Kidney (tissue), 14 donors: ENCODE data around the gene CITED1. TPM values are rescaled to one million over a fixed set of nuclear protein-coding genes. Genes with fewer than 3 reads are reported as not detected.

Experiments used
- DNase-seq, 5 donors: peaks; one replicate each; pipeline ENCODE4 v3.0.0-alpha.2; 2013 to 2020
- FAIRE-seq: peaks from 2 replicates; lab custom pipeline; 2012; peaks lifted over from hg19 to GRCh38; lab: Jason Lieb, UNC
- H3K27ac ChIP-seq, 2 donors: one replicate each; pipeline ENCODE4 v1.7.0; 2013; ENCODE audit warnings: low read depth in 2 of 2, low read length in 2 of 2, inconsistent platforms in 1 of 2
- H3K27me3 ChIP-seq: one replicate; pipeline ENCODE4 v1.7.1; 2013; ENCODE audit warnings: low read length, inconsistent platforms; ENCODE audit not compliant: control insufficient read depth, insufficient read depth
- H3K36me3 ChIP-seq, 3 donors: one replicate each; pipeline versions ENCODE4 v1.7.0 to v1.7.1; 2013; ENCODE audit warnings: low read length in 3 of 3, control low read depth in 1 of 3, inconsistent platforms in 1 of 3; ENCODE audit not compliant: insufficient read depth in 3 of 3, control insufficient read depth in 2 of 3
- H3K4me1 ChIP-seq, 3 donors: one replicate each; pipeline versions ENCODE4 v1.7.0 to v1.7.1; 2013; ENCODE audit warnings: low read length in 3 of 3, inconsistent platforms in 1 of 3, low read depth in 1 of 3; ENCODE audit not compliant: control insufficient read depth in 2 of 3, insufficient read depth in 2 of 3
- H3K4me3 ChIP-seq, 3 donors: one replicate each; pipeline versions ENCODE4 v1.7.0 to v1.8.1; 2013; ENCODE audit warnings: low read length in 3 of 3, control low read depth in 1 of 3, inconsistent platforms in 1 of 3
- H3K9ac ChIP-seq, 3 donors: one replicate each; pipeline versions ENCODE4 v1.7.0 to v1.7.1; 2013; ENCODE audit warnings: low read length in 3 of 3, control low read depth in 1 of 3, inconsistent platforms in 1 of 3
- H3K9me3 ChIP-seq, 3 donors: one replicate each; pipeline versions ENCODE4 v1.7.0 to v1.7.1; 2013; ENCODE audit warnings: low read length in 3 of 3, control low read depth in 1 of 3, inconsistent platforms in 1 of 3; ENCODE audit not compliant: control insufficient read depth in 2 of 3, insufficient read depth in 1 of 3
- CTCF ChIP-seq: IDR thresholded peaks from 3 replicates; pipeline ENCODE4 v1.5.1; 2012; ENCODE audit warnings: mild to moderate bottlenecking, moderate library complexity, borderline replicate concordance; ENCODE audit not compliant: insufficient read depth; ENCODE audit errors: extremely low read depth
- intact Hi-C: fragments of 100-400 bp; cut with DNase I; formaldehyde crosslinking; loops from one replicate; pipeline ENCODE4 v1.11.1; 2022
- polyA plus RNA-seq: library from polyadenylated mRNA; stranded (reverse); fragments of 350-450 nt; fragmentation: Illumina TruSeq; extraction: RNeasy Lipid Tissue Mini Kit (QIAGEN cat#74804); gene quantifications from one replicate; pipeline ENCODE4 v1.2.3, GENCODE V29; 2014; ENCODE audit warnings: low read depth, low replicate concordance; ENCODE audit not compliant: insufficient read depth
- total RNA-seq: library from RNA; stranded (reverse); fragmentation: NEBNext Ultra II Directional; extraction: Animal tissue kit (Norgen Biotek cat#: 25700); gene quantifications from one replicate; pipeline ENCODE4 v1.2.1, GENCODE V29; 2021
- donor health status: control.
- donor health status: control.
- donor health status: control.
- donor health status: control.
- donor health status: control.
- donor health status: DM: yes; HTN: yes; CAD: no.
- donor health status: Normal renal cell carcinoma (clear cell type).

The CITED1 gene
- total and polyA plus RNA-seq, 2 donors from 2014 or later: 1.5 to 3.8 TPM

- peaks cover 8% of the 10 kb centered on the region for H3K27me3 ChIP-seq
- H3K4me3 ChIP-seq: no peak overlapping the region
- H3K4me1 ChIP-seq: no peaks in the 10 kb centered on the region
- FAIRE-seq (no peak), DNase-seq (no peak)
- H3K9me3 ChIP-seq: no peaks in the 10 kb centered on the region
- no peak overlapping the region for H3K9ac ChIP-seq
- intact Hi-C loops: no loop called here
- H3K36me3 ChIP-seq: no peaks in the 10 kb centered on the region
- H3K27ac ChIP-seq: no peak overlapping the region
- no peak for TF ChIP-seq CTCF
These were observed 11.2 kb downstream of the CITED1 start for GRCh38 chrX:72294497-72294896.

DNA sequence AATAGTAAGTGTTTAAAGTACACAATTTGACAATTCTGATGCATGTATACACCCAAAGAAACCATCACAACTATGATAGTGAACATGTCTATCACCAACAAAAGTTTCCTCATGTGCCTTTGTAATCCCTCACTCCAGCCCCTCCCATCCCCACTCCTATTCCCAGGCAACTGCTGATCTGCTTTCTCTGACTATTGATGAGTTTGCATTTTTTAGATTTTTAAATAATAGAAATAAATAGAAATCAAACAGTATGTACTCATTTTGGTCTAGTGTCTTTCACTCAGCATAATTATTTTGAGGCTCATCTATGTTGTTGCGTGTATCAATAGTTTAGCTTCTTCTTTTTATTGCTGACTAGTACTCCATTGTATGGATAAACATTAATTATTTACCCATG is 23.4 kb downstream of the CITED1 start:
- Histone ChIP-seq H3K4me3 (no peak overlapping the region), H3K36me3 (no peaks in the 10 kb centered on the region), H3K27ac (no peak overlapping the region), H3K4me1 (no peaks in the 10 kb centered on the region), H3K9me3 (no peaks in the 10 kb centered on the region), H3K27me3 (peaks cover 7% of the 10 kb centered on the region), H3K9ac (no peak overlapping the region)
- intact Hi-C loops: no loop called here
- FAIRE-seq: no peak
- no peak for DNase-seq
- no peak for TF ChIP-seq CTCF

DNA sequence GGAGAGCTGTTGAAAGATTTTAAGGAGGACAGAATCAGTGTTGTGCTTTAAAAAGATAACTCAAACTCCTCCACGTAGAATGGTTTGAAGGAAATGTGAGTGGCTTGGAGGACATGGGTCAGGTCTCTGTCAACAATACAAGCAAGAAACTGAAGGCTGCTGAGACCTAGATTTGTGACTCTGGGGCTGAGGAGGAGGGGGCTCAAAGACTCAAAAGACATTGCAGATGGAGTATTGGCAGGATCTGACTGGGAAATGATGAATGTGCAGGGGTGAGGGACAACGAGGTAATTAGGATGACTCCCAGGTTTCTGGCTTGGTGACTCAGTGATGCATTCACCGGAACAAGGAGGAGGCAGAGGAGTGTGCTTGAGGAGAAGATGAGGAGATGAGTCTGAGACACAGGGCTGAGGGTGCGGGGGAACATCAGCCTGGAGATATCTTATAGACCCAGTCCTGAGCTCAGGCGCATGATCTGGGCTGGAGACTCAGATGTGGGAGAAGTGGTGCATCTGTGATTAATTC is 25.3 kb downstream of the CITED1 start:
- peaks cover 0 to 6% (median 2%) of the 10 kb centered on the region in 3 donors for H3K4me1 ChIP-seq
- FAIRE-seq: no peak
- peak in 4 of 5 donors; percentile 75 to 91 (median 79) for DNase-seq
- no peaks in the 10 kb centered on the region for H3K9me3 ChIP-seq
- H3K27ac ChIP-seq: no peak overlapping the region
- TF ChIP-seq CTCF: no peak
- intact Hi-C loops: no loop called here
- peaks cover 0 to 3% (median 0%) of the 10 kb centered on the region in 3 donors for H3K36me3 ChIP-seq
- no peak overlapping the region for H3K9ac ChIP-seq
- H3K4me3 ChIP-seq: no peak overlapping the region
- H3K27me3 ChIP-seq: peaks cover 7% of the 10 kb centered on the region
